Measurements from ENCODE around the gene GTF3C5.
A peak's percentile ranks its signal among the peaks of the same experiment; 100 is the strongest.
"Not testable (repeated sequence)": the region's sequence is repeated elsewhere in the genome, so short reads cannot be mapped to it uniquely, and the experiment has no call there.

Gene GTF3C5

GRCh38 chr9:132997591-132997990, 33.2 kb upstream of the GTF3C5 start:
- DNase-seq, result no peak

- DNase-seq, result not testable (repeated sequence)
Measured at GRCh38 chr9:132998221-132998620, 32.6 kb upstream of the GTF3C5 start.

GRCh38 chr9:132998831-132999635, 31.8 kb upstream of the GTF3C5 start:
- DNase-seq, result no peak

GRCh38 chr9:133002147-133003070, 28.4 kb upstream of the GTF3C5 start:
- peak; percentile 72 for DNase-seq

DNA sequence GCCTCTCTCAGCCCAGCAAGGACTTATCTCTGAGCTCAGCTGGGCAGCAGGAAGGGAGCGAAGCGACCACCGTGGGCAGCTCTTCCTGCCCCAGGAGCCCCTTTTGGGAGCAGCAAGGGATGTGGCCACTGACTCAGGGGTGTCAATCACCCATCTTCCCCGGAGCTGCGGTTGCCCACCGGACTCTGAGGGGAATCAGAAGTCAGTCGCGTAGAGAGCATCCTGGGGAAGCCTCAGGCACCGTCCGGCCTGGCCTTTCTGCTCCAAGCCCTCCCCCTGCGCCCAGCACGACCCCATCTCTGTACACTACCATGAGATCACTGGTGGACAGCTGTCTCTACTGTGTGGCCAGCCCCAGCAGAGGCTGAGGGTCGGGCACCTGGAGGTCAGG, 27.7 kb upstream of the GTF3C5 start:
- DNase-seq, result peak; percentile 72

DNA sequence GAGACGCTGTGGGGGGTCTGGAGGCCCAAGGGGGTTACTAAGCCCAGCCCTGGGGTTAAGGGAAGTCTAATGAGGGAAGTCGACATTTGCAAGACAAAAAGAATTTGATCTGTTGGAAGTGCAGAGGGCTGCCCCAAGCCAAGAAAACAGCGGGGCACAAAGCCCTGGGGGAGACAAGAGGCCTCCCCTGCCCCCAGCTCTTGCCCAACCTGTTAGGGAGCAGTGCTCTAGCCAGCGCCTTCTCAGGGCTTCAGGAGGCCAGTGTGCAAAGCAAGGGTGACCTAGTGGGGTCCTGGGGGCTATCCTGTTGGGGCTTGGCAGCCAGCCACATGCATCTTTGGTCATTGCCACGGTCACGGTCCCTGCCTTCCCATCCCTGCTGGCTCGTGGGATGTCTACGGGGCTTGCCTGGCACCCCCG, 27.1 kb upstream of the GTF3C5 start:
- peak; percentile 79 for DNase-seq

GRCh38 chr9:133004091-133004998, 26.5 kb upstream of the GTF3C5 start:
- DNase-seq, result peak; percentile 79

DNA sequence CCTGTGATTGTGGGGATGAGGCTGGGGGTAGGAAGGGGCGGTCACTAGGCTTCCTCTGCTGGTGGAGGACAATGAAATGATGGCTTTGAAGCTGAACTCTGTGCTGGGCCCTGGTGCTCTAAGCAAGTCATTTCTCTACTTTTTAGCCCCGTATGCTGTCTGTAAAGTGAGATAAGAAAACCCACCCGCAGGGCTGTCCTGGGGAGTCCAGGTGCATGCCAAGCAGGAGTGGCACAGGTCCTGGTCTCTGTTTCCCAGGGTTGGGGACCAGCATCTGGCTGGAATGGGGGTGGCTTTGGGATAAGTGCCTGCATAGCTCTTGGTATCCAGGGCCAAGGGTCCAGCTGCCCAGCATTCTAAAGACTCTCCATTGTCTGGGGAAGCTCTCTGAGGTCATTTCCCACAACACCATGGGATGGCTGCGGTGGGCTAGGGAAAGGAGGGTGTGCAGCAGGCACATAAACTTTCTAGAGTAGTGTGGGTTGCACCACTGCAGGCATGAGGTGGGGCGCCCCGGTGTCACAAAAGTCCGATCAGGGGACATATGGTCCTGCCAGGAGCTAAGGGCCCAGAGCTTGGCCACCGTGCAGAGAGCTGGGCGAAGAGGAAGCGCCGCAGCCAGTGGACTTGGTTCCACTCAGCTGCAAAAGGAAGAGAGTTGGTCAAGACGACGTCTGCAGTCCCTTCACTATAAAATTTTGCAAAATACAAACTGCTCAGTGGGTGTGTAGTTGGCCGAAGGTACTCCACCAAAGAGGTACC, 25.6 kb upstream of the GTF3C5 start:
- DNase-seq, result no peak

DNA sequence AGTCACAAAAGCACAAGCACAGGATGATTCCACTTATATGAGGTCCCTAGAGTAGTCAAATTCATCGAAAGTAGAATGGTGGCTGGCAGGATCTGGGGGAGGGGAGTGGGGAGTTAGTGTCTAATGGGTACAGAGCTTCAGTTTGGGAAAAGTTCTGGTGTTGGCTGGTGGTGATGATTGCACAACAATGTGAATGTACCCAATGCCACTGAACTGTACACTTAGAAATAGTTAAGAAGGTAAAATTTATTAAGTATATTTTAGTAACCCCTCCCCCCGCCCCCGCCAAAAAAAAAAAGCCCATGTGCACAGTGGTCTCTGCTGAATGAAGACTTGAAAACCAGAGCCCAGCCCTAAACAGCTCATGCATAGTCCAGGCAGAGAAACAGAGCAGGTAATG, 24.8 kb upstream of the GTF3C5 start:
- no peak for DNase-seq

DNA sequence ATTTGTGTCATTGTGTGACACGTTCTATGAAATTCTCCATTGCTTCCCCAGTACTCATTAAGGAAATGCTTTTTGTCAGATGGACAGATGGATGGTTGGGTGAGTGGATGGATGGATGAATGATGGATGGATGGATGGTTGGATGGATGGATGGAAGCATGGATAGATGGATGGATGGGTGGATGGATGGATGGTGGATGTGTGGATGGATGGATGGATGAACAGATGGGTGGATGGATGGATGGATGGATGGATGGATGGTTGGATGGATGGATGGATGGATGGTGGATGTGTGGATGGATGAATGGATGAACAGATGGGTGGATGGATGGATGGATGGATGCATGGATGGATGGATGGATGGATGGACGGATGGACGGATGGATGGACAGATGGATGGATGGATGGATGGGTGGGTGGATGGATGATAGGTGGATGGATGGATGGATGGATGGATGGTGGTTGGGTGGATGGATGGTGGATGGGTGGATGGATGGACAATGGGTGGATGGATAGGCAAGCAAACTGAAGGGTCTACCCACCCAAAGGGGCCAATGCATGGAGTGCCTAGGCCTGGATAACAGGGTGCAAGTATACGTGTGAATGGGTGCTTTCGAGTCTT, 24.0 kb upstream of the GTF3C5 start:
- DNase-seq, result no peak

- DNase-seq, result no peak
Measured at GRCh38 chr9:133008406-133008805, 22.4 kb upstream of the GTF3C5 start.

DNA sequence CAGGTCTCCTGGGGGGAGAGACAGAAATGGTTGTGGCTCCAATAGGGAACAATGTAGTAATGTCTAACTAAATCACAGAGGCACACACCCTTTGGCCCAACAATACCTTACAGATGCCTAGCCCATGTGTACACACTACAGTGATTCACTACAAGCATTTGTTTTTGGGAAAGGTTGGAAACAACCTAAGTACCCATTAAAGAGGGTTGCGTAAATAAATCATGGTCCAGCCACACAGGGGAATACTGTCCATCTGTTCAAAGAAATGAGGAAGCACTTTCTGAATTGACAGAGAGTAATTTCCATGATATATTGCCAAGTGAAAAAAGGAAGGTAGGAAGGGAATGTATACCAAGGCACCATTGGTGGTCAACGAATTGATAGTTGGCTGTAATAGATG, 22.0 kb upstream of the GTF3C5 start:
- DNase-seq, result no peak

DNA sequence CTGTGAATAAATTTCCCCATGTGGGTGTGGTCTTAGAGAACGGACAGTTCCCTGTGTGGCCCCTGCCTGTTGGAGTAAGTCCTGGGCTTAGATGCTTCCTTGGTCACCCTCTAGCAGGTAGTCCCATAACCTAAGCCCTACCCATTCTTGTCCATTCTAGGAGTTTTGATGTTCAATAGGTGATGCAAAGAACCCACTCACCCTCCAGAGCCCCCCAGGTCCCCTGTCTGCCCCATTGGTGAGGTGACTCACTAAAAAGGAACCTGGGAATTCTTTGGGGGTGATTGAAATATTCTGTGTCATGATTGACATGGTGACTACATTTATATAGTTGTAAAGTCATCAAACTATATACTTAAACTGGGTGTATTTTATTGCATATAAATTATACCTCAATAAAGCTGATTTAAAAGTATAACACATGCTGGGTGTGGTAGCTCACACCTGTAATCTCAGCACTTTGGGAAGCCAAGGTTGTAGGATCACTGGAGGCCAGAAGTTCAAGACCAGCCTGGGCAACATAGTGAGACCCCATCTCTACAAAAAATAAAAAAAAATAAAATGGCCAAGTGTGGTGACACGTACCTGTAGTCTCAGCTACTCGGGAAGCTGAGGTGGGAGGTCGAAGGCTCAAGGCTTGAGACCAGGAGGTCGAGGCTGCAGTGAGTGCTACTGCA, 20.8 kb upstream of the GTF3C5 start:
- no peak for DNase-seq

GRCh38 chr9:133014696-133015095, 16.1 kb upstream of the GTF3C5 start:
- DNase-seq, result no peak

DNA sequence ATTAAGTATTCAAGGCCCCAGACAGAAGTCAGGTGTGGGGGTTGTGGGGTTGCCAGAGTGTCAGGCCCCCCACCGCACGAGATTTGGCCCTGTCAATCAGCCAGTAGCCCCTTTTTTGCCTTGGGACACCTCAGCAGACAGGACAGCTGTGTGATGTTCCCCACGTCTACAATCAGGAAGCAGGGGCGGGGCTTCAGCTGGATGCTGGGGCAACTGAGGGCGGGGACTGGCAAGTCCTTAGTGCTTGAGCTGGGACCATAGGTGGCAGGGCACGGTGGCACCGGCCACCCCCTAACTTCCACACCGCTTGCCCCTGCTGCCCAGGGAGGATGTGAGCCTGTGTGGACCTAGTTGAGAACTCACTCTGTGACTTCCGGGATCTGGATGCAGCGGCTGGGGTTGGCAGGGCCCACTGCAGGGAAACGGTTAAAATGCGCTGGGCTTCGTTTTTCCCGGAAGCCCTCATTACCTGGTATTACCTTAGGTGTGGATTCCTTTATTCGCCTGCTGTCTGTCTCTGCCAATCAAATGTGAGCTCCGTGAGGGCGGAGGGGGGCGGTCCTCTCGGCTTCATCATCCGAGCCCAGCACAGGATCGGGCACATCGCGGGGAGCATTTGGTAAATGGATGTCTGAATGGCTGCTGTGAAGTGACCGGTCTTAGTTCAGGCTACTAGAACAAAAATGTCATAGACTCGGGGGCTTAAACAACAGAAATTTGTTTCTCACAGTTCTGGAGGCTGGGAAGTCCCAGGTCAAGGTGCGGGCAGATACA, 7.5 kb upstream of the GTF3C5 start:
- no peak for DNase-seq

GRCh38 chr9:133026426-133026825, 4.4 kb upstream of the GTF3C5 start:
- no peak for DNase-seq

DNA sequence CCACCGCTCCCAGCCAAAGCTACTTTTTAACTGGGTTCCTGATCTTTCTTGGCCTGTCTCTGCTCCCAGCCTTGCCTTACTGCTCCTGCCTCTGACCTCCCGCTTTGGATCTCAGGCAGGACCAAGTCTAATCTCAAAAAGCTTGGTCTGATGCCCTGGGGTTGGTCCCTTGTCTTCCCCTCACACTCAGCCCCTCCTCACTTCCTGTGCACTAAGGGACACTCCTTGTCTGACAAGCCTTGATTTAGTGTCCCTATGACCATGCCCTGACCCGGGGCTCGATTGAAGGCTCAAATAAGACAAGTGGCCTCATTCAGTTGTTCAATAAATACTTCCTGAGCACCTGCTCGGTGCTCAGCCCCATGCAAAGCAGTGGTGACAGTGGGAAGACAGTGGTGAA, 3.7 kb upstream of the GTF3C5 start:
- DNase-seq, result no peak

GRCh38 chr9:133028221-133028620, 2.6 kb upstream of the GTF3C5 start:
- no peak for DNase-seq

DNA sequence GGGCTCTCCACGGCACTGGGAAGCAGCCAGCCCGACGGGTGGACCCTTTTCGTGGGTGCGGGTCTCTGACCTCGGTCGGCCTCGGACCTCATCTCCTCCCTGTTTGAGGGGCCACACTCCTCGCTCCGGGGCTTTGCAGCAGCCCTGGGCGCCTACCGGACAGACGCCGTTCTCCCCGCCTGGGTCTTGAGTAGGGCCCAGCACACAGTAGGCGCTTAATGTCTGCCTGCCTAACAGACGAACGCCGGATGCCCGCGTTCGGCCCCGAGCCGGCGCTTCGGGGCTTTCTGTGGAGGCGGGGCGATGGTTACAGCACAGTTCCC, 842 bp upstream of the GTF3C5 start:
- DNase-seq, result no peak

- no peak for DNase-seq
Measured at GRCh38 chr9:133031130-133031422, 279 bp downstream of the GTF3C5 start.

DNA sequence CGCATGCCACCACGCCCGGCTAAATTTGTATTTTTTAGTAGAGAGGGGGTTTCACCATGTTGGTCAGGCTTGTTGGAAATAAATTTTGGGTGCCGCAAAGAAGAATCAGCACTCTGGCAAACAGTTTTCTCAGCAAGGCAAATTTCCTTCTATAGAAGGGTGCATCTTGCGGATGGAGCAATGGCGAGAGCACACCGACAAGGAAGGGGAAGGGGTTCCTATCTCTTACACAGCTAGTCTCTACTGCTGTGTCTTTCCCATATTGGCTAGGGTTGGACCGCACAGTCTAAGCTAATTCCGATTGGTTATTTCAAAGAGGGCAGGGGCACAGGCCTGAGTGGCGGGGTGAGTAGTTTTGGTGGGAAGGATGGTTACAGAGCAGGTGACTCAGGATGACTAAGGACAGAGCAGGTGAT, 707 bp downstream of the GTF3C5 start:
- DNase-seq, result no peak
